C4-2B (cell line): Measurements from ENCODE around the gene ROR2.
"Not testable (repeated sequence)": the region's sequence is repeated elsewhere in the genome, so short reads cannot be mapped to it uniquely, and the experiment has no call there.

Source experiments
- H3K27ac ChIP-seq: fragments of 450-650 bp; 2 replicates; pipeline ENCODE4 v1.5.1; 2017
- CTCF ChIP-seq: fragments of 450-650 bp; conservative IDR thresholded peaks from 2 replicates; pipeline ENCODE4 v1.5.1; 2017; ENCODE audit warnings: mild to moderate bottlenecking
- ZFX ChIP-seq: fragments of 450-650 bp; IDR thresholded peaks from 2 replicates; pipeline ENCODE4 v1.6.1; 2017

The ROR2 gene

GRCh38 chr9:91625331-91625730 is 324.7 kb downstream of the ROR2 start:
- TF ChIP-seq CTCF (no peak), ZFX (no peak)
- H3K27ac ChIP-seq: no peak overlapping the region

- no peak overlapping the region for H3K27ac ChIP-seq
- TF ChIP-seq CTCF: no peak
- TF ChIP-seq ZFX: no peak
These were observed 327.0 kb downstream of the ROR2 start for GRCh38 chr9:91623004-91623403.

GRCh38 chr9:91622121-91622520 is 327.9 kb downstream of the ROR2 start:
- H3K27ac ChIP-seq: not testable (repeated sequence)

- not testable (repeated sequence) for H3K27ac ChIP-seq
These were observed 336.0 kb downstream of the ROR2 start for GRCh38 chr9:91614044-91614443.

GRCh38 chr9:91611582-91611981 is 338.4 kb downstream of the ROR2 start:
- TF ChIP-seq ZFX (no peak), CTCF (no peak)
- no peak overlapping the region for H3K27ac ChIP-seq

GRCh38 chr9:91606255-91606995 is 343.6 kb downstream of the ROR2 start:
- no peak overlapping the region for H3K27ac ChIP-seq
- no peak for TF ChIP-seq ZFX
- no peak for TF ChIP-seq CTCF

- TF ChIP-seq CTCF (no peak), ZFX (no peak)
These were observed 345.4 kb downstream of the ROR2 start for GRCh38 chr9:91604451-91605179.

GRCh38 chr9:91603932-91604331 is 346.1 kb downstream of the ROR2 start:
- H3K27ac ChIP-seq: no peak overlapping the region
- TF ChIP-seq CTCF (no peak), ZFX (no peak)

More at GRCh38 chr9:91604451-91605179, 345.4 kb downstream of the ROR2 start:
- H3K27ac ChIP-seq: no peak overlapping the region
